ENCODE measurements around the gene GALNTL6. TPM values are rescaled to one million over a fixed set of nuclear protein-coding genes. Genes with fewer than 3 reads are reported as not detected.

The GALNTL6 gene
- total RNA-seq, 4 donors from 2014 or later = 0.30 to 1.3 (median 0.60) TPM

GRCh38 chr4:172573899-172574298 is 760.7 kb downstream of the GALNTL6 start:
- H3K4me3 ChIP-seq (ENCODE audit: low read depth, poor library complexity, severe bottlenecking) = no peak overlapping the region
- no peak for DNase-seq (ENCODE audit: low spot score in 2 of 2)
- intact Hi-C loops (cut with DNase I; ENCODE audit: low total_unique reads) = no loop called here
- WGBS, 2 donors = 29 to 34% methylated on average over 2 of the region's 2 CpGs
- TF ChIP-seq CTCF (IDR thresholded peaks at IDR 0.05) = no peak
- TF ChIP-seq POLR2A (IDR thresholded peaks at IDR 0.05) = no peak

DNA sequence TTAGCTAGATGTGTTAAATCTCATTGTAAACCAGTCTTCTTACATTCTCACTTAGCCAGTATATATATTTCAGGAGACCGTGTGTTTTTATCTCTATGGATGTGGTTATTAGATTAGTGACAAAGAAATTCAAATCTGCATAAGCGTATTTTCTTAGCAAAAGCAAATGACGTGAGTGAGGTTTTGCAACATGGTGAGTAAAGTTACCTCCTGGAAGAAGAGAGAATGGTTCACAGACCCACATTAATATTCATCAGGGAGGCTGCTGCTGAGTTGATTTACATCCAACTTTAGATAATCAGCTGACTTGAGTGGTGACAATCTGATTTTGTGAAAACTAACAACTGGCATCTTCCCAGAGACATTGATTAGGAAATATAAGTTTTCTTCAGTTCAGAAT is 765.5 kb downstream of the GALNTL6 start:
- TF ChIP-seq CTCF (IDR thresholded peaks at IDR 0.05) (no peak), POLR2A (IDR thresholded peaks at IDR 0.05) (no peak)
- 75 to 85% methylated on average over 3 of the region's 3 CpGs for WGBS, 2 donors
- no peak for DNase-seq (ENCODE audit: low spot score in 2 of 2)
- intact Hi-C loops (cut with DNase I; ENCODE audit: low total_unique reads) = no loop called here
- no peak overlapping the region for H3K4me3 ChIP-seq (ENCODE audit: low read depth, poor library complexity, severe bottlenecking)

GRCh38 chr4:172584816-172585215 is 771.6 kb downstream of the GALNTL6 start:
- no peak for DNase-seq (ENCODE audit: low spot score in 2 of 2)
- intact Hi-C loops (cut with DNase I; ENCODE audit: low total_unique reads) = no loop called here
- TF ChIP-seq POLR2A (IDR thresholded peaks at IDR 0.05) = no peak
- TF ChIP-seq CTCF (IDR thresholded peaks at IDR 0.05) = no peak
- H3K4me3 ChIP-seq (ENCODE audit: low read depth, poor library complexity, severe bottlenecking) = no peak overlapping the region
- 73 to 77% methylated on average over 2 of the region's 2 CpGs for WGBS, 2 donors

DNA sequence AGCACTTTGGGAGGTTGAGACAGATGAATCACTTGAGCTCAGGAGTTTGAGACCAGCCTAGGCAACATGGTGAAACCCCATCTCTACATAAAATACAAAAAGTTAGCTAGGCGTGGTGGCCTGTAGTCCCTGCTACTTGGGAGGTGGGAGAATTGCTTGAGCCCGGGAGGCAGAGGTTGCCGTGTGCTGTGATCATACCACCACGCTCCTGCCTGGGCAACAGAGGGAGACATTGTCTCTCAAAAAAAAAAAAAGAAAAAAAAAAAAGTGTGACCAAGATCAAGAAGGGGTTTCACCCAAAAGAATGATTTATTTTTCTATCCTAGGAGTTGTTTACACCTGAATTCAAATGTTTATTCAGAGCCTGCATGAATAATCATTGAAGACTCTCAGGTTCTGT is 783.0 kb downstream of the GALNTL6 start:
- TF ChIP-seq CTCF (IDR thresholded peaks at IDR 0.05) (no peak), POLR2A (IDR thresholded peaks at IDR 0.05) (no peak)
- 56 to 66% methylated on average over 4 of the region's 4 CpGs for WGBS, 2 donors
- no peak overlapping the region for H3K4me3 ChIP-seq (ENCODE audit: low read depth, poor library complexity, severe bottlenecking)
- intact Hi-C loops (cut with DNase I; ENCODE audit: low total_unique reads) = no loop called here
- no peak for DNase-seq (ENCODE audit: low spot score in 2 of 2)

- DNase-seq (ENCODE audit: low spot score in 2 of 2) = no peak
- intact Hi-C loops (cut with DNase I; ENCODE audit: low total_unique reads) = no loop called here
- WGBS, 2 donors = 80 to 82% methylated on average over 4 of the region's 4 CpGs
- no peak overlapping the region for H3K4me3 ChIP-seq (ENCODE audit: low read depth, poor library complexity, severe bottlenecking)
- TF ChIP-seq POLR2A (IDR thresholded peaks at IDR 0.05) (no peak), CTCF (IDR thresholded peaks at IDR 0.05) (no peak)
Observed at GRCh38 chr4:172599554-172599953, 786.4 kb downstream of the GALNTL6 start.

DNA sequence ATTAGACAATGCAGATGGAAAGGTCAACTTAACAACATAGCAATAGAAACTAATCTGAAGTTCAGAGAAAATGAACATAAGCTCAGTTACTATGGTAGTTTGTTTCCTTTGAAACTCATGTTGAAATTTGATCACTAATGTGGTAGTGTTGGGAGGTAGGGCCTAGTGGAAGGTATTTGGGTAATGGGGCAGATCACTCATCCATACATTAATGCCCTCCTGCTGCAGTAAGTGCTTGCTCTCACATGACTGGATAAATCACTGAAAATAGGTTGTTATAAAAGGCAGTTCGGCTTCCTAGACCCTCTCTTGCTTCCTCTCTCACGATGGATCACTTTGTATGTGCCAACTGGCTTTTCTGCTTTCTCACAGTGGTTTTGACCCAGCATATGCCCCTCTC is 788.0 kb downstream of the GALNTL6 start:
- no peak overlapping the region for H3K4me3 ChIP-seq (ENCODE audit: low read depth, poor library complexity, severe bottlenecking)
- intact Hi-C loops (cut with DNase I; ENCODE audit: low total_unique reads) = no loop called here
- no peak for TF ChIP-seq CTCF (IDR thresholded peaks at IDR 0.05)
- TF ChIP-seq POLR2A (IDR thresholded peaks at IDR 0.05) = no peak
- DNase-seq (ENCODE audit: low spot score in 2 of 2) = no peak
- 71% methylated on average over 2 of the region's 2 CpGs for WGBS, 2 donors

All from lower leg skin (tissue), 4 donors.